HG02884 (cell line): ENCODE data around the gene PPP1R9B.

Experiments
- ATAC-seq: cut with Tn5 transposase; IDR thresholded peaks from one replicate; pipeline ENCODE4 v1.9.1; 2021; ENCODE audit warnings: mild to moderate bottlenecking, moderate library complexity; ENCODE audit not compliant: unreplicated experiment

PPP1R9B gene

DNA sequence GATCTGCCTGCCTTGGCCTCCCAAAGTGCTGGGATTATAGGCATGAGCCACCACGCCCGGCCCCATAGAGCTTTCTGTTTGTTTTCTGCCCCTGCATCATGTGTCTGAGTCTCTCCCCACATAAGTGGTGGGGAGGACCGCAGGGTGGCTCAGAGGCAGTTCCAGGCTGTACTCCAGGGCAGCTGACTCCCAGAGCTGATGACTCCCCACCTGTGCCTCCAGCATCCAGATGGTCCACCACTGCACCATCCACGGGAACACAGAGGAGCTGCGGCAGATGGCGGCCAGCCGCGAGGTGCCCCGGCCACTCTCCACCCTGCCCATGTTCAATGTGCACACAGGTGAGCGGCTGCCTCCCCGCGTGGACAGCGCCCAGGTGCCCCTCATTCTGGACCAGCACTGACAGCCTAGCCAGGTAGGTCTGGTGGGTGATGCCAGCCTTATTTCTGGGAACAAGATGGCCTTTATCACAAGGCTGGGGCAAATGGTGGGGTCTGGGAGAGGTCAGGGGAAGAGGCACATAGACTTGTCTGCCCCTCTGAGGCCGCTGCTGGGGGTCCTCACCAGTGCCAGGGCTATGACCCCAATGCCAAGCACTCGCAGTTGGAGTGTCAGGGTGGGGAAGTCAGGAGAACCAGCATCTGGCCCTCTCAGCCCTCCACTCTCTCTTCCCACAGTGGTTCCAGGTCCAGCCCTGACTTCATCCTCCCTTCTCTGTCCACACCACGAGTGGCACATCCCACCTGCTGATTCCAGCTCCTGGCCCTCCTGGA is 24.7 kb upstream of the PPP1R9B start:
- ATAC-seq = no peak

DNA sequence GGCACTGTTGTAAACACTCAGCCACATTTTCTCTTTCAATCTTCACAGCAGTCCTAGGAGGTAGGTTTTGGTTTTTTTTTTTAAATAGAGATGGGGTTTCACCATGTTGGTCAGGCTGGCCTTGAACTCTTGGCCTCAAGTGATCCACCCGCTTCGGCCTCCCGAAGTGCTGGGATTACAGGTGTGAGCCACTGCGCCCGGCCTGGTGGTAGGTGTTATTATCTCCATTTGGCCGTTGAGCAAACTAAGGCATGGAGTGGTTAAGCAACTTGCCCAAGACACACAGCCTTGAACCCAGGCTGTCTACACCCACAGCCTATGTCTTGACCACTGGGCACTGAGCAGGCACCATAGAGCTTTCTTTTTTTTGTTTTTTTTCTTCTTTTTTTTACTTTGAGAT is 24.0 kb upstream of the PPP1R9B start:
- no peak for ATAC-seq

GRCh38 chr17:50173335-50173941 is 23.0 kb upstream of the PPP1R9B start:
- no peak for ATAC-seq

GRCh38 chr17:50172936-50173334 is 22.5 kb upstream of the PPP1R9B start:
- ATAC-seq = no peak

GRCh38 chr17:50172130-50172529 is 21.7 kb upstream of the PPP1R9B start:
- ATAC-seq = no peak

DNA sequence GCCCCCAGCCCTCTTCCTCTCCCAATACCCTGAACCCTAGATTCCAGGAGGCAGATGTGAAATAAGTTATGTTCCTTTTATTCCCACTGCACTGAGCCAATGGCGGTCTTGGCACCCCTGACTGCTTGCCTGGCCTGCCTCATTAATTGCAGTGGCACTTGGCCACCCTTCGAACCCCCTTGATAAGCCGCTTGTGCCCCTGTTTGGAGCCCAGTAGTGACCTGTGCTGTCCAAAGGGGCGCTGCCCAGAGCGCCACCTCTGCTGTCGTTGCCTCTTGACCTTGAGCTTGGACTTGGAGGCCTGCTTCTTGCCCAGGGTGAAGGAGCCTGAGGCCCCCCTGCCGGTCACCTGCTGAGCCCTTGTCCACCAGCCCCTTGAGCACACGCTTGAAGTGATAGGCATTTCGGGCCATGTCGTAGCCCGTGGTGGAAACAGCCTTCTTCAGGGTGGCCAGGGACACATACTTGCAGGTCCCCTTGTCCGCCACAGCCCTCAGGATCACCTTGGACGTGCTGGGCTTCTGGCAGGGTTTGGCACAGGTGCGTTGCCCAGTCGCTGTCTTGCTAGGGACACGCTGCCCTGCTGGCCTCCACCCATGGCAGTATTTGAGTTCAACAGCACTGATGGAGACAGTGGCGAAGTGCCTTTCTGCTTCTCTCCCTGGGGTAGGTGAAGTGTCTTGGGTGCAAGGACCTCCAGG is 21.0 kb upstream of the PPP1R9B start:
- ATAC-seq = no peak

GRCh38 chr17:50170662-50171370 is 20.3 kb upstream of the PPP1R9B start:
- no peak for ATAC-seq

DNA sequence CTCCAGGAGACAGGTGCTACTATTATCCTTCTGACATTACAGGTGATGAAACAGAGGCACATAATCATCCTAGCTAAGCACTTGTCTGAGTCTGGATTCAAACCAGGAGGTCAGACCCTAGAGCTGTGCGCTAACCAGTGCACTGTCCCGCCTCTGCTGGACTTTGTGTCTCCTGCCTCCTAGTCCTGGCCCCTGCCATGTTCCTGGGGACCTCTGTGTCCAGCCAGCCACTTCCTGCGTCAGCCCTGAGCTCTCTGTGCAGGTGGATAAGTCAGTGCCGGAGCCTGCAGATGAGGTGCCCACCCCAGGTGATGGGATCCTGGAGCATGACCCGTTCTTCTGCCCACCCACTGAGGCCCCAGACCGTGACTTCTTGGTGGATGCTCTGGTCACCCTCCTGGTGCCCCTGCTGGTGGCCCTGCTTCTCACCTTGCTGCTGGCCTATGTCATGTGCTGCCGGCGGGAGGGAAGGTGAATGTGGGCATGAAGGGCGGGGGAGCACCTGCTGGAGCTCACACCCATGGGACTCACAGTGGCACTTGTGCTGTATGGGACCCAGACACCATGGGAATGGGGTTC is 19.5 kb upstream of the PPP1R9B start:
- no peak for ATAC-seq

DNA sequence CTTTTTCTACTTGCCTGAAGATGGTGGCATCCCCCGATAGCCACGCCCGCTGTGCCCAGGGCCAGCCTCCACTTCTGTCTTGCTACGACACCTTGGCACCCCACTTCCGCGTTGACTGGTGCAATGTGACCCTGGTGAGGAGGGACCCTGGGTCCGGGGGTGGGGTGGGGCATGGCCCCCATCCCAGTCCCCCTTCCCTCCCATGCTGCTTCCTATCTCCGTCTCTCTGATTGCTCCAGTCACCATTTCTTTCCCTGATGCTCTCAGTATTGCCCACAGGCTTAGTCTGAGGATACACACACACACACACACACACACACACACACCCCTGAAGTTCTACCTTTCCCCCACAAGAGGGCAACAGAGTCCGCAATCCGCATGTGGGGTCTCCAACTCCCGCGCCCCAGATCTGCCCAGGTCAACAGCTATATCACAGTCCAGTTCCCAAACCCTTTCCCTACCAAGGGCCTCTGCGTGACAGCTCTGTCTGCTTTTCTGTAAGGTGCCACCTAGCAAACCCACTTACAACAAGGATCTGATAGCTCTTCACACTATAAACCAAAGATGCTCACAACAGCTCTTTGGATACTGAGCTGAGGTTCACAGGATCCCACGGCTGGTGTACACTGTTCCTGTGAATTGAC is 18.8 kb upstream of the PPP1R9B start:
- ATAC-seq = no peak

GRCh38 chr17:50168319-50168718 is 17.8 kb upstream of the PPP1R9B start:
- ATAC-seq = no peak

DNA sequence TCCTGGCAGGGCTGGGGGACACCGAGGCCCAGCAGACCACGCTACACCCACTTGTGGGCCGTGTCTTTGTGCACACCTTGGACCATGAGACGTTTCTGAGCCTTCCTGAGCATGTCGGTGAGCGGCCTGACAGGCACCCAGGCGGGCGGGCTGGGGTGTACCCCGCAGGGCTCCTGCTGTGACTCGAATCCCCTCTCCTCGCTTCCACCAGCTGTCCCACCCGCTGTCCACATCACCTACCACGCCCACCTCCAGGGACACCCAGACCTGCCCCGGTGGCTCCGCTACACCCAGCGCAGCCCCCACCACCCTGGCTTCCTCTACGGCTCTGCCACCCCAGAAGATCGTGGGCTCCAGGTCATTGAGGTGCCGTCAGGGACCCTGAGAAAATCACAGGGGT is 16.9 kb upstream of the PPP1R9B start:
- ATAC-seq = no peak

GRCh38 chr17:50166518-50167181 is 16.2 kb upstream of the PPP1R9B start:
- ATAC-seq = no peak

- ATAC-seq = no peak
Measured at GRCh38 chr17:50165867-50166517, 15.5 kb upstream of the PPP1R9B start, which contains the start of gene SGCA. TSS of gene SGCA (plus strand) at chr17:50166005. CDS start at chr17:50166041, 36 bp downstream.

- ATAC-seq = no peak
Measured at GRCh38 chr17:50165466-50165865, 15.0 kb upstream of the PPP1R9B start.

DNA sequence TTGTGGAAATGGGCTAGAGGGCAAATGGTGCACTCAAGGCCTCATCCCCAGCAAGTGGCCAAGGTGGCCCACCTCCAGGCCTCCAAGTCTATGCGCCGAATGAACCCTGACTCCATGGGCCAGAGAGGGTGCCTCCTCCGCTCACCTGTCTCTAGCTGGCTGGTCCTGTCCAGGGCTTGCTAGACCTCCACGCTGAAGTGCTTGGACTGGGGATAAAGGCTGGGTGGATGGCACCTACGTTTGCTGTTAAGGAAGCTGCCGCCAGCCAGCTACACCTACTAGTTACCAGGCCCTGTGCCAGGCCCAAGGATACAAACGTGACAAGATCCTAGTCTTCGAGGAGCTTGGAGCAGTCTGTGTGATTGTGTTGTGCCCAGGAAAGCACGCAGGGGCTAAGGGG is 14.6 kb upstream of the PPP1R9B start:
- no peak for ATAC-seq

DNA sequence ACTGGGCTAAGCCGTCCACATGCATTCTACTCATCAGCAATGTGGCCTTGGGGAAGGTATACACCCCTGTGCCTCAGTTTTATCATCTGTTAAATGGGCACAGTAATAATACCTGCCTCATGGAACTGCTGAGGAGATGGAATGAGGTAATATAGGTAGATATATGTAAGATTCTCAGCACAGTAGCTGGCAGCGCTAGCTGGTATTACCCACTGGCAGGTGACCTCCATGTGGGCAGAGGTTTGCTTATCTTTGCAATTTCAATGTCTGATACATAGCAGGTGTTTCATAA is 14.2 kb upstream of the PPP1R9B start:
- ATAC-seq = no peak

- no peak for ATAC-seq
Measured at GRCh38 chr17:50163843-50164696, 13.6 kb upstream of the PPP1R9B start.

DNA sequence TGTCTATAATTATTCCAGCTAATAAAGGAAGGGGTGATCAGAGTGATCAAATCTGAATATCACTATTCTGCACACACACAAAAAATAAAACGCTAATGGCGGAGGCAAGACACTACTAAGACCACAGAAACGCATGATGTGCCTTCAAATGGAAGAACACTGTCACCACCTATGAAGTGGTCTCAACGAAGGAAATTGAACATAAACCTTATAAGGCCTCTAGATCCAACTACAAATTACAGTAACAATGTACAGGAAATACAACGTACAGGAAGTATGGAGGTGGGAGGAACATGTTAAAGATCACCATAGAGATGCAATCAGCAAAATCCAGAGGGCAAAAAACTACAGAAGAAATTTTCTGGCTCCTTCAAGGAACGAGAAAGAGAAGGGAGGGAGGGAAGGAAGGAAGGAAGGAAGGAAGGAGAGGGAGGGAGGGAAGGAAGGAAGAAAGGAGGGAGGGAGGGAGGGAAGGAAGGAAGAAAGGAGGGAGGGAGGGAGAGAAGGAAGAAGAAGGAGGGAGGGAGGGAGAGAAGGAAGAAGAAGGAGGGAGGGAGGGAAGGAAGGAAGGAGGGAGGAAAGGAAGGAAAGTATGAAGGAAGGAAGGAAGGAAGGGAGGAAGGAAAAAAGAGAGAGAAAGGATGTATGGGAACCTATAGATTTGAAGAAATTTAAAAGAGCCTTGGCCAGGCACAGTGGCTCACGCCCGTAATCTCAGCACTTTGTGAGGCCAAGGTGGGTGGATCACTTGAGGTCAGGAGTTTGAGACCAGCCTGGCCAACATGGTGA is 12.2 kb upstream of the PPP1R9B start:
- ATAC-seq = no peak
